Measurements from ENCODE around the gene CDH15.
"Not testable (repeated sequence)": the region's sequence is repeated elsewhere in the genome, so short reads cannot be mapped to it uniquely, and the experiment has no call there.

The CDH15 gene

GRCh38 chr16:89188471-89189357 is 17.2 kb downstream of the CDH15 start:
- FAIRE-seq = not testable (repeated sequence)

DNA sequence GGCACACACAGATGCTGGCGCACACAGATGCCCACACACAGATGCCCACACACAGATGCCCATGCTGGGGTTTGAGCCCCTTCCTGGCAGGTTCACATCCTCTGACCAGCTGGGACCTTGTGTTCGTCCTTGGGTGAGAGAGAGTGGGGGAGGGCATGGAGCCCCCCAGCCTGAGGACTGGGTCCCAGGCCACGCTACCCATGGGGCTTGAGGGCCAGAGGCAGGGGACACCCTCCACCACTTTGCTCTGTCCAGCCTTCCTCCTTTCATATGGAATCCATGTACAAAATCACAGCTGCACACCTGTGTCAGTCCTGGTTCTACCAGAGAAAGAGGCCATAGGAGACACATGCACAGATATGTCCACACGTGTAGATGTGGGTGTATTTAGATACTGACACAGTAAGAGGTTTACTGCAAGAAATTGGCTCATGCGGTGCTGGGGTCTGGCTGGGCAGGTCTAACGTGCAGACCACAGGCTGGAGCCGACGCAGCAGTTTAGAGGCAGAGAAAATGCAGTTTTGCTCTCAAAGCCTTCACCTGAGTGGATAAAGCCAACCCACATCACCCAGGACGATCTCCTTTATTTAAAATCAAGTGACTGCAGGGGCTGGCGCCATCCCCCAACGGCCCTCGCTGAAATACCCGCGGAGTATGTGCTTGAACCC is 17.9 kb downstream of the CDH15 start:
- FAIRE-seq = no peak

DNA sequence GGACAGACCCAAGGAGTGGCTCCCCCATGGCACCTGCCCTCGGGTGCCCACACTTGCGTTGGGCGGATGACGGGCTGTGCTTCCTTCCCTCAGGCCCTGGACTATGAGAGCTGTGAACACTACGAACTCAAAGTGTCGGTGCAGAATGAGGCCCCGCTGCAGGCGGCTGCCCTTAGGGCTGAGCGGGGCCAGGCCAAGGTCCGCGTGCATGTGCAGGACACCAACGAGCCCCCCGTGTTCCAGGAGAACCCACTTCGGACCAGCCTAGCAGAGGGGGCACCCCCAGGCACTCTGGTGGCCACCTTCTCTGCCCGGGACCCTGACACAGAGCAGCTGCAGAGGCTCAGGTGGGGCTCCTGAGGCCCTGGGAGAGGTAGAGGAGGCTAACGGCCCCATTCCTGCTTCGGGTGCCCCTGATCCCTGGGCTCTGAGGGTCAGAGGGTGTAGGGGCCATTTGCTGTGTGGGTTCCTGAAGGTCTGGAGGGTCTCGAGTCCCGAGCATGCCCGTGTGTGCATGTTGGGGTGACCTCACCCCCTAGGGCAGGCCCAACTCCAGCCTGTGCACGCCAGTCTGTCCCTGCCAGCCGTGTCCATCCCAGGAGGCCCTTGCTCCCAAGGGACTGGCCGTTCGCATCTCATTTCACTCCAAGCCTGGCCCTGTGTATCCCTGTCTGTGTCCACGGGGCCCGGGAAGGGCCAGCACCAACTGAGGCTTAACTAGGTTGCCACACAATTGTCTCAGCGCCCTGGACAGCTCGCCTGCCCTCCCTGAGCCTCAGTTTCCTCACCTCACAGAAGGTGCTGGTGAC is 18.8 kb downstream of the CDH15 start:
- no peak for FAIRE-seq

DNA sequence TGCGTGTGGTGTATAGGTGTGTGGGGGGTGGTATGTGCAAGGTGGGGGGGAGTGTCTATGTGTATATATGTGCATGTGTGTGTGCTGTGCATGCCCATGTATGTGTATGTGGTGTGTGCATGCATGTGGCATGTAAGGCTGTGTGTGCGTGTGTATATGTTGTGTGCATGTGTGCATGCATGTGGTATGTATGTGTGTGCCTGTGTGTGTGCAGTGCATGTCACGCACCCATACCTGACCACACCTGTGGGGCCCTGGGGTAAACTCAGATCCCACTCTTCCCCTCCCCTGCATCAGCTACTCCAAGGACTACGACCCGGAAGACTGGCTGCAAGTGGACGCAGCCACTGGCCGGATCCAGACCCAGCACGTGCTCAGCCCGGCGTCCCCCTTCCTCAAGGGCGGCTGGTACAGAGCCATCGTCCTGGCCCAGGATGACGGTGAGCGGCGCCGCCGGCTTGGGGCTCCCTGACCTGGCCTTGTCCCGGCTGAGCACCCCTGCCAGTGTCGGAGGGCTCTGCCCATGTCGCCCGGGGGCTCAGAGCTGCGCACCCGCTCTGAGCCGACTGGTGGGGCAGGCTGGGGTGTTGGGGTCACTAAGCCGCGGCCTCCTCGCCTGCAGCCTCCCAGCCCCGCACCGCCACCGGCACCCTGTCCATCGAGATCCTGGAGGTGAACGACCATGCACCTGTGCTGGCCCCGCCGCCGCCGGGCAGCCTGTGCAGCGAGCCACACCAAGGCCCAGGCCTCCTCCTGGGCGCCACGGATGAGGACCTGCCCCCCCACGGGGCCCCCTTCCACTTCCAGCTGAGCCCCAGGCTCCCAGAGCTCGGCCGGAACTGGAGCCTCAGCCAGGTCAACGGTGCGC is 19.7 kb downstream of the CDH15 start:
- no peak for FAIRE-seq

- no peak for FAIRE-seq
These were observed 20.3 kb downstream of the CDH15 start for GRCh38 chr16:89191901-89192185.

- FAIRE-seq = not testable (repeated sequence)
These were observed 20.8 kb downstream of the CDH15 start for GRCh38 chr16:89192186-89192955.

- FAIRE-seq = no peak
These were observed 21.5 kb downstream of the CDH15 start for GRCh38 chr16:89192956-89193575.

DNA sequence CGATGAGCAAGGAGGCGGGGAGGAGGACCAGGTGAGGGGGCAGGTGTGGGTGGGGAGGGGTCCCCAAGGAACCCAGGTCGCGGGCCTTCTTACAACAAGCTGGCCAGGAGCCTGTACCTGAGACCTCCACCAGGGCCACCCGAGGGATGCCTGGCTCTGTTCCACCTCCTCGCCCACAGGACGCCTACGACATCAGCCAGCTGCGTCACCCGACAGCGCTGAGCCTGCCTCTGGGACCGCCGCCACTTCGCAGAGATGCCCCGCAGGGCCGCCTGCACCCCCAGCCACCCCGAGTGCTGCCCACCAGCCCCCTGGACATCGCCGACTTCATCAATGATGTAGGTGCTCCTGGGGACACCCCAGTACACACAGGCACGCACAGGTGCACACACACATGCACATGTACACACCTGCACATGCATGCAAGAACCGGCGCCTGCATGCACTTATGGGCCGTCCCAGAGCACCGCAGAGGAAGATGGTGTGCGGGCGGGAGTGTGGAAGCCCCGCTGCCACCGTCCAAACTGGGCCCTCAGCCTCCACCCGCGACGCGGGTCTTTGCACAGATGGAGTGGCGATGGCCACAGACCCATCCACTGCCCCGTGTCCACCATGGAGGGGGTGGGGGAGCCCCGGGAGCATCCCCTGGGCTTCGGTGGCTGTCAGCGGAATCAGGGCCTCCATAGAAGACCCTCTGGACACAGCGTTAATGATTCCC is 22.2 kb downstream of the CDH15 start:
- FAIRE-seq = no peak

- FAIRE-seq = no peak
These were observed 23.1 kb downstream of the CDH15 start for GRCh38 chr16:89194340-89195311.

- no peak for FAIRE-seq
These were observed 24.1 kb downstream of the CDH15 start for GRCh38 chr16:89195521-89196171.

- no peak for FAIRE-seq
These were observed 25.6 kb downstream of the CDH15 start for GRCh38 chr16:89197033-89197632.

DNA sequence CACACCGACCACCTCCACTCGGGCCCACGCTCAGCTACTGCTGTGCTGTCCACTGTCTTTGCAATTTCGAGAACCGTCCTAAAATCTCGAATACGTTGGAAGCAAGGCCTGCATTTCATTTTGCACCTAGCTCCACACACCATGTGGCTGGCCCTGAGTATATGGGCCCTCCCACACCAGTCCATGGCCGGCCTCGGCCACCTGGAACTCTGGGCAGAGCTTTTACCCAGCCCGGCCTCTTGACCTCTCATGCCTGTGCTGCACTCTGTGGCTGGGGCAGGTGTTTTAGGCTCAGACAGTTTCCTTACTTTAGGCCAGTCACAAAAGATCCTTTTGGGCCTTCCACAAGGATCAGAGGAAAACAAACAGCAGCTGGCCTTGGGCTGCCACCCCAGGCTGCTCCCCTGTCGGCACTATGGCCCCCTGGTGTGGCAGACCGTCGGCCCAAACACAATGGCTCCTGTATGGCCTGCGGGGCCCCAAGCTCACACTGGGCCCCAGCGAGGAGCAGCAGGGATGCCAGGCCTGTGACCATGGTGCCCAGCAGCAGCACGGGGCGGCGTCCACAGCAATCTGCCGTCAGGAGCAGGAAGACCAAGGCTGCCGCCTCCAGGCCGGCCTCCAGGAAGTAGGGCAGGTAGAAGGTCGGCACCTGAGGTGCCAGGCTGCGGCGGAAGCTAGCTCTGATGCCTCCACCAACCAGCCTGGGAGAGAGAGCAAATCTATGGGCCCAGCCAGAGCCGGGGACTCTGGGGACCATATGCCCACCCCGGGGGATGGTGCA is 26.3 kb downstream of the CDH15 start:
- no peak for FAIRE-seq

DNA sequence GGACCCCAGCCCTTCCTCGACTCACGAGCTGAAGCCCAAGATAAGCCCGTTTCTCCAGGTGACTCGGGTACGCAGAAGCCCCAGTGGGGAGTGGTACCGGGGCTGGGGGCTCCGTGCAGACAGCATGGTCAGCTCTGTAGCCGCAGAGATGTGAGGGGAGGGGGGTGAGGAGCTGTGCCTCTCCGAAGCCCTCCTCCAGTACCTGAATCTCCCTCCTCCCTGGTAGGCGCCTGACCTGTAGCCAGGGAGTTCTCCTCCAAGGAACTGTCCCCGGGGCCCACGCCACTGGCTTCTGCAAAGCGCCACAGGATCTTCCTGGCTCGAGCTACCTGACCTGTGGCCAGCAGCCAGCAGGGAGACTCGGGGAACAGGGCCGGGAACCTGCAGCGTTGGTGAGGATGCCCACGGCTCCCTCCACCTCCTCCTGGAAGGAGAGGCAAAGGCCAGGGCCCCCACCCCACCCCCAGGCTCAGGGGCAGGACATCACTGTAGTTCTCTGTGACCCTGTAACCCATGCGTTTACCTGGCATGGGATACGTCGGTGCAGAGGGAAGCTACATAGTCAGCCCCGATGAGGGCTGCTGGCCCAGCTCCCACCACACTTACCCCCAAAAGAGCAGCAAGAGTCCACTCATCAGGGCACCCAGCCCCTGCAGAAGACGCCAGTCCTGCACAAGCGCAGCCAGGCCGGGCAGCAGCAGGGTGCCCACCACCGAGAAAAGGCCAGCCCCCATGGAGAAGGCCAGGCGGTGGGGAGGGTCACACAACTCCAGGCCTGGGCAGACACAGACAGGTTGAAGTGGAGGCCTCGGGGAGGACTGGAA is 27.1 kb downstream of the CDH15 start:
- FAIRE-seq = no peak

GRCh38 chr16:89199241-89200123 is 27.9 kb downstream of the CDH15 start:
- FAIRE-seq = no peak

DNA sequence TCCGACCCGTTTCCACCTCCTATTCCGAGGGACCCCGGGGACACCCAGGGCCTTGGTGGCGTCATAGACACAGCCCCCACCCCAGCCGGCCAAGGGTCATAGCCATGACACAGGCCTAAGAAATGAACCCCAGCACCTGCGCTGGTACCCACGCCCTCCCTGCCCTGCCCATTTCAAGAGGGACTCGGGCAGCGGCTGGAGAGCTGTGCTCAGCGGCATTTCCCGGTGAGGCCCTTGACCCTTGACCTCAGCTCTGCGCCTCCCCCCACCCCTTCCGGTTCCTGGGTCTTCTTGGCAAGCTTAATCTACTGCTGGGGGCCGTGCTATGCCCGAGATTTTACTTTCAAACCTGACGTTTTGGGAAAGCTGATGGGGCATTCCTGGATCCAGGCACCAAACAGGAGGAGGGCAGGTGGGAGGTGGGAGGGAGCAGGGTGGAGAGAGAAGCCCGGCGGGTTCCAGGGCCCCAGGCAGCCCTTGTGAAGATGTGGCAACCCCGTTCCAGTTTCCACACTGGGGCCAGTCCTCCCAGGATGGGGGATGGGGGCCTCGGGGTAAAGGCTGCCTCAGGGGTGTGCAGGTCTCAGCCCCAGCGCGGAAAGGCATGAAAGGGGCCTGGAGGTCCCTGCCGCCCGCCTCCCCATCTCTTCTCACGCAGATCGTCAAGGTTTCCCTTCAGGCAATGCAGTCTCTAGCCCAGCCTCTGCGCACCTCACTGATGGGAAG is 28.7 kb downstream of the CDH15 start, which contains the start of gene SLC22A31:
Gene SLC22A31, minus strand, starts transcription at position 414 of the 726 bp plus-strand sequence. Its CDS starts 36 bp downstream, at position 378.
- FAIRE-seq = no peak
